ENCODE measurements around the gene TOR1A.
A peak's percentile ranks its signal among the peaks of the same experiment; 100 is the strongest.

Gene TOR1A

GRCh38 chr9:129852579-129852978 lies 28.6 kb upstream of the TOR1A start:
- DNase-seq (ENCODE audit: low read depth) = no peak

DNA sequence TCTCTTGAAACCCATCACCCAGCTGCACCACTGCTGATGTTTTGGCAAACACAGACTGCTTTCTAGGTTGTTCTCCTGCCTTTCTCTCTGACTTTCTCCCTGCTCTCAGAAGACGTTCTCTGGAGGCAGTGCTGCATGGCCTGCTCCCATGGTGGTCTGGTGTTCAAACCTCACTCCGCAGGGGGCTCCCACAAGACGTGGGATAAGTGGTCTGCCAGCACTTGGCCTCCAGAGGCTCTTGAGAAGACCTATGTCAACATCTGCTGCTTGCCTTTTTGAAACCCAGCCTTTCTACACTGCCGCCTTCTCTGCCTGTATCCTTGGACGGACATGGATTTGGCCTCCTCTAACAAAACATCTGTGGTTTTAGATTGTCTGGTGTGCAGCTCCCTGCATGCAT lies 27.9 kb upstream of the TOR1A start:
- DNase-seq (ENCODE audit: low read depth) = no peak

- DNase-seq (ENCODE audit: low read depth) = no peak
Measured at GRCh38 chr9:129850821-129851550, 27.1 kb upstream of the TOR1A start.

- no peak for DNase-seq (ENCODE audit: low read depth)
Measured at GRCh38 chr9:129849901-129850300, 26.0 kb upstream of the TOR1A start.

DNA sequence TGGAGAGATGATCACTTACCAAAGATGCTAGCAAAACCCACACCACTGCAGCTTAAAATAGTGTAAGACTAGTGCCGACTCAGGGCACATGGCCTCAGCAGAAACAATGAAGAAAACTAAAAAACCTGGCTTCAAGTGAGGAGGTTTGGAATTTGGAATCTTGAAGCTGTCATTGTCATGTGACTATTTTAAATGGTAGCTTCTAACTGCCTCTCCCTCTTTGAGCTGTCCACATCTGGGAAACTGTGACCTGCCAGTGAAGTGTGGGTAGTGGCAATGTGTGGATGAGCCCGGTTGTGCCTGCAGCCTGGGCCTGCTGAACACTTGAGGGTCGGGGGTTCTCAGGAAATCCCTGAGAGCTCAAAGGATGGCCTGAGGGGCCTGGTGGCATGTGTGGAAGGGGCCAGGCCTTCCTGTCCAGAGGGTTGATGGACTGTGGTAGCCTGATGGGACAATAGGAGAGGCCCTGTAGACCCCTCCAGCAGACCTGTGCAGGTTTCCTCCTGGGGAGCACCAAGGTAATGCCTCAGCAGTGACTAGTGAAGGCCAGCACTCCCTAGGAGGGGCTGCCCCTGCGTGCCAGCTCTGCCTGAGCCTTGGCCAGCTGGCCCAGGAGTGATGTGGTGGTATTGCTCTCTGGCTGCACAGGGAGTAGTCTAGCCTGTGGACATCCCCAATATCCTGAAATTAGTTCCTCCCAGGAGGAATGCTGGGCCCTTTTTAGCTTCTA lies 24.9 kb upstream of the TOR1A start:
- no peak for DNase-seq (ENCODE audit: low read depth)

DNA sequence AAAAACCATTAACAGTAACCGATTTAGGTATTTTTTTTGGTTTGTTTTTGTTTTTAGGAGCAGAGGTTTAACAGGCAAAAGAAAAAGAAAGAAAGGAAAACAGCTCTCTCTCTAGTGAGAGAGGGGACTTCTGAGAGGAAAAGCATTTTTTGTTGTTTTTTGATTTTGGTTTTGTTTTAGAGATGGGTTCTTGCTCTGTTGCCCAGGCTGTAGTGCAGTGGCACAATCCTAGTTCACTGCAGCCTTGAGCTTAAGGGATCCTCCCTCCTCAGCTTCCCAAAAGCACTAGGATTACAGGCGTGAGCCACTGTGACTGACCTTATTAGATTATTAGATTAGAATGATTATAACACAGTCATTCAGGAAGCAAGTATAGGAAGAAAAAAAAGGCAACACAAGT lies 21.4 kb upstream of the TOR1A start:
- DNase-seq (ENCODE audit: low read depth) = no peak

DNA sequence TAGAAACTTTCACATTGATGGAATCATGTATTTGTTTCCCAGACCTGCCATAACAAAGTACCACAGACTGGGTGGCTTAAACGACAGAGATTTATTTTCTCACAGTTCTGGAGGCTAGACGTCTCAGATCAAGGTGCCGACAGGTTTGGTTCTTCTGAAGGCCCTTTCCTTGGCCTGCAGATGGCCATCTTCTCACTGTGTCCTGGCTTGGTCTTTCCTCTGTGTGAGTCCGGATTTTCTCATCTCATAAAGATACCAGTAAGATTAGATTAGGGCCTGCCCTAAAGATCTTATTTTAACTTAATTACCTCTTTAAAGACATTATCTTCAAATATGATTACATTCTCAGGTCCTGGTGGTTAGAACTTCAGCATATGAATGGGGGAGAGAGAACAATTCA lies 17.1 kb upstream of the TOR1A start:
- no peak for DNase-seq (ENCODE audit: low read depth)

- no peak for DNase-seq (ENCODE audit: low read depth)
Measured at GRCh38 chr9:129840034-129840433, 16.1 kb upstream of the TOR1A start.

DNA sequence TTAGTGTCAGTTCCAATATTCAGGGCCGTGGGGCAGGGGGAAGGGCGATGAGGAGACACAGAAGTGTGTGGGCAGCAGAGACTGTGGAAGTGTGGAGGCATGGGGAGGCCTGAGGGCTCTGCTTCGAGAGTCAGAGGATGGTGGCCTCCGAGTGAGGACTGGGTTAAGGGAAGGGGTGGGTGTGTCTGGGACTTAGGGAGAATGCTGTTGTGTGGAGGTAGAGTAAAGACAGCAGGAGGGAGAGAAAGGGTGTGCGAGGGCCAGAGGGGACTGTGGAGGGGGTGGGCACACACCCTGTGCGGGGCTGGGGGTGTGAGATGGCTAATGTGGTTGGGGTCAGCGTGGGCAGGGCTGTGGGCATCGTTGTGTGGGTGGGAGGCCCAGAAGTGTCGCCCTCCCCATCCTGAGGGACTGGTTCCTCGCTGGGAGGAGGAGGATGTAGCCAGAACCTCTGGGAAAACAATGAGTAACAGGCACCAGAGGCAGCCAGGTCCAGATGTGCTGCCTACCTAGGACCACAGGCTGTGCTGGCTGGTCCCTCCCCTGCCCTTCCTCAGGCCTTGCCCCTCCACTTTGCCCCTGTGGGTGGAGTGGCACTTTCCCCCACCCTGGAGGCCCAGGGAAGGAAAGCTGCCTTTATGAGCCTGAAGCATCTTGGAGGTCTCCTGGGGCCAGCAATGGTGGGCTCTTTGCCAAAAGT lies 15.5 kb upstream of the TOR1A start:
- DNase-seq (ENCODE audit: low read depth) = no peak

GRCh38 chr9:129838707-129839259 lies 14.8 kb upstream of the TOR1A start:
- DNase-seq (ENCODE audit: low read depth) = no peak

- DNase-seq (ENCODE audit: low read depth) = peak; percentile 25
Measured at GRCh38 chr9:129836311-129837007, 12.5 kb upstream of the TOR1A start.

- DNase-seq (ENCODE audit: low read depth) = no peak
Measured at GRCh38 chr9:129835860-129836223, 11.9 kb upstream of the TOR1A start.

DNA sequence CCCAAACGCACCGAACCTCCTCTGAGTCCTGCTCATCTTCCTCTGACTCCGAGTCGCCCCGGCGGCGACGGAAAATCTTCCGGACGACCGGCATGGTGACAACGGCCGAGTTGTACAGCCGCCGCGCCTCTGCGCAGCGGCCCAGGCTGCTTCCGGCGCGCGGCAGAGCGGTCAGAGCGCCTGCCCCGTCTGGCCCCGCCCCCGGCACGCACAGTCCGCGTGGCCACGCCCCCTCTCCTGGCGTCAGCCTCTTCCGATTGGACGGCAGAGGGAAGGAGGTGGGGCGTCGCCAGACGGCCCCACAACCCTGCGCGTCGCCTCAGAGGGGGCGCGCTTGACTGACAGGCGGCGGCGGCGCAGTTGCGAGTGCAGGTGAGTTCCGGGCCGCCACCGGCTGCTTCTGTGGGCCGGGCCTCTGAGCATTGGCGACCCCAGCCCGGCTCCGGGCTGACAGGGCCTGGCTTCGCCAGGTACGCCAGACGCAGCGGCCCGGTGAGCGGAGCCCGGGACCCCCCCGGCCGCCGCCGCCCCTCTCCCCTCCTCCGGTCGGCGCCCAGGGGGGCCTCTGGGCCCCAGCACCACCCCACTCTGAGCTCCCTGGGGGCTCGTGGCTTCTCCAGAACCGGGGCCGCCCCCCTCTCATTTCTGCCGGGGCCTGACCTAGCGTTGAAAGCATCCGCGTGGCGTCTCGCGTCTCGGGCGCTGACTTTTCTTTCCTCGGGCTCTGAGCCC lies 11.4 kb upstream of the TOR1A start, which contains the start of the genes C9orf78 and USP20:
C9orf78 (minus strand) TSS at position 148 of the 732 bp plus-strand sequence; CDS start at position 94, 54 bp downstream.
USP20 (plus strand) TSS at position 331 of the 732 bp plus-strand sequence. CDS start 17,098 bp downstream, outside the sequence.
- peak; percentile 96 for DNase-seq (ENCODE audit: low read depth)

DNA sequence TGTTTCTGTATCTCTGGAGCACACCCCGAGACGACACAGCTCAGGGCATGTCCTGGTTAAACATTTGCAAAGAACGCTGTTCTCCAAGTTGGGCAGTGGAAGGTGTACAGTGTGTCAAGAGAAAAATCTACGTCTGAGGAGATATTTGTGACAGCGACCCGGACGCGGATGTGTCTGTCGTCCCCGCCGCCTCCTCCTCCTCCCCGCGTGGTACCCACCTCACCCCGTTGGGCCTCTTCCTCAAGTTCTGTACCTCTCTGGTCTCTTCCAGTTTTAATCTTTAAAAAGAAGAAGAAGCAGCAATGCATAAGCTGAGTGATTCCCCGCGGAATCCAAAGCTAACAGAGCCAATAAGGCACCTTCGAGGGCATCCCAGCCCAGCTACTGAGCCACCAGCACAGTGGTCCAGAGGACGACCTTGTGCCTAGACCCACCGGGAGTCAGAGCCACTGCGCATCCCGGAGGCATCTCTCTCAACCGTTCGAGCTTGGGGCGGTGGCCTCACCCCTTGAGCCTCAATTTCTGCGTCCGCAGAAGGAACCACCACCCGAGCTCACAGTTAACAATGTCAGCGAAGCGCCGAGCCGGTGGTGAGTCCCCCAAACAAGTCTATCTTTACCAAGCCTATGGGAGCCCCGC lies 10.7 kb upstream of the TOR1A start:
- DNase-seq (ENCODE audit: low read depth) = peak; percentile 9

GRCh38 chr9:129832982-129833381 lies 9.0 kb upstream of the TOR1A start:
- no peak for DNase-seq (ENCODE audit: low read depth)

GRCh38 chr9:129828969-129829368 lies 5.0 kb upstream of the TOR1A start:
- DNase-seq (ENCODE audit: low read depth) = no peak

DNA sequence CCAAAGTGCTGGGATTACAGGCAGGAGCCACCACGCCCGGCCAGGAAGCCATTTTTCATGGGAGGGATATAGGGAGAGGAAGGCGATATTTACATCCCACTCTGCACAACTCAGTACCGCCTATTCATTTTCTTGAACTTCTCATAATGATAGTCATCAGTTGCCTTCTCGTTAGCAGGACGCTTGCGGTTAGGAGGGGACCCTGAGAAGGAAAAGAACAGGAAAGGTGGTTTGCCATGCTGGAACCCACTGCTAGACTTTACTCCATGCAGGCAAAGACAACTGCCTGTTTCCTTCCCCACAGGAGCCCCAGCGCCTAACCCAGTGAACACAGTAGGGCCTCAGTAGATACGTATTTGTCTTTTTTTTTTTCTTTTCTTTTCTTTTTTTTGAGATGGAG lies 4.1 kb upstream of the TOR1A start:
- DNase-seq (ENCODE audit: low read depth) = no peak

GRCh38 chr9:129826759-129827158 lies 2.8 kb upstream of the TOR1A start:
- no peak for DNase-seq (ENCODE audit: low read depth)

DNA sequence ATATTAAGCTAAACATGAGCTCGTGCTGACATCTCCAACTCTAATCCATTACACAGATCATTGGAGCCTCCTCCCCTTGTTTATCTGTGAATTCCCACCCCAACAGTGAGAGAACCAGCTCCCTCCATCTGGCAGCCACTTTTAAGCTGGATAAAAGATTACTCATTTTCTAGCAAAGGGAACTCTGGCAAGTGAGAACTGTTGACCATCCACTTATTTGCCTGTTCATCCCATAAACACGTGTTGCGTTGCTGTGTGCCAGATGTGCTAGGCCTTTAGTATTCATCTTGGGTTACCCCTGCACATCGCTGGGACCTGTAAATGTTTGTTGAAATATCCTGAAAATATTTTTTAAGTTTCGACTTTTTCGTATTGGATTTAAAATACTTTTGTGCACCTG lies 2.4 kb upstream of the TOR1A start:
- no peak for DNase-seq (ENCODE audit: low read depth)

DNA sequence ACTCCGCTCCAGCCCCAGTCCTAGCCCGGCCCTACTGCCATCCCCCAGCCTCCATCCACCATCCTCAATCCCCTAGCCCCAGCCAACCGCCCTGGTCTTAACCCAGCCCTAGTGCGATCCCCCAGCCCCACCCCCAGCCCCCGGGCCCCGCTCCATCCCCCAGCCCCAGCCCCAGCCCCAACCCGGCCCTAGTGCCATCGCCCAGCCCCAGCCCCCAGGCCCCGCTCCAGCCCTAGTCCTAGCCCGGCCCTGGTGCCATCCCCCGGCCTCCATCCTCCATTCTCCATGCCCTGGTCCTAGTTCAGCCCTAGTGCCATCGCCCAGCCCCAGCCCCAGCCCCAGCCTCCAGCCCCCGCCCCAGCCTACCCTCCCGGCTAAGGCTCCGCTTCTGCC lies 398 bp downstream of the TOR1A start:
- no peak for DNase-seq (ENCODE audit: low read depth)
